H1 (cell line): ENCODE results near the gene CACNA1D. TPM values are rescaled to one million over a fixed set of nuclear protein-coding genes. Genes with fewer than 3 reads are reported as not detected.

ENCODE experiments used
- JUND ChIP-seq: IDR thresholded peaks from 2 replicates; pipeline ENCODE4 v1.6.1; 2011; ENCODE audit warnings: mild to moderate bottlenecking, improper control_type of control experiment, low read length
- RAD21 ChIP-seq, 2 experiments: IDR thresholded peaks in 1 of 2; conservative IDR thresholded peaks in 1 of 2; 2 replicates each; pipeline ENCODE4 v1.6.1; 2011; ENCODE audit warnings: low read depth in 2 of 2, low read length in 2 of 2, improper control_type of control experiment in 1 of 2, inconsistent platforms in 1 of 2, mild to moderate bottlenecking in 1 of 2, moderate library complexity in 1 of 2
- TAF7 ChIP-seq: optimal IDR thresholded peaks from 2 replicates; pipeline ENCODE3; 2011; ENCODE audit warnings: low read depth, mild to moderate bottlenecking, inconsistent platforms, low read length, moderate library complexity, borderline replicate concordance
- TBP ChIP-seq: IDR thresholded peaks from 2 replicates; pipeline ENCODE4 v1.6.1; 2011; ENCODE audit warnings: low read depth, low read length, improper control_type of control experiment
- polyA plus RNA-seq, 7 experiments: library from polyadenylated mRNA; depleted of rRNA in 3 of 7; stranded (reverse) in 5 of 7; unstranded in 2 of 7; fragments of >200 nt in 5 of 7; fragments of 200-250 nt in 2 of 7; gene quantifications; 1 replicate in 5 of 7; 2 replicates in 1 of 7; 4 replicates in 1 of 7; pipeline versions ENCODE4 v1.2.1 to v1.2.3, GENCODE V29; 2011 to 2013; ENCODE audit warnings: missing spikeins in 2 of 7, mixed read lengths in 2 of 7
- total RNA-seq: library from RNA; stranded (reverse); fragmentation: NEBNext Ultra II Directional; extraction: Animal tissue kit (Norgen Biotek cat#: 25700); gene quantifications from 2 replicates; pipeline ENCODE4 v1.2.1, GENCODE V29; 2021

Gene CACNA1D
- total and polyA plus RNA-seq, 2 of the 8 experiments (the other 6 are each of a cell fraction or from before 2014, with no cell fraction given): 2.0 to 2.9 TPM

GRCh38 chr3:53794597-53794996 lies 300.2 kb downstream of the CACNA1D start (continued):
- TF ChIP-seq RAD21 (IDR thresholded peaks at IDR 0.05 in 1 of 2, conservative IDR thresholded peaks at IDR 0.05 in 1 of 2; ENCODE audit: low read depth in 2 of 2, low read length in 2 of 2): no peak
- TF ChIP-seq TBP: no peak
- TF ChIP-seq JUND: peak; percentile 18; the same call in 1 of the 2 replicates
- no peak for TF ChIP-seq TAF7
